DOHH2 (cell line): Measurements from ENCODE around the gene ATXN7L1.

Experiments used
- H3F3A ChIP-seq: fragments of 200-600 bp; sonication (generic), shearing (Covaris generic); 2 replicates; pipeline ENCODE4 v1.6.0; 2016; ENCODE audit warnings: antibody characterized with exemption, mild to moderate bottlenecking; ENCODE audit not compliant: control insufficient read depth, insufficient read depth
- H3K27ac ChIP-seq: fragments of 200-600 bp; sonication (generic); 2 replicates; pipeline ENCODE4 v1.5.1; 2014; ENCODE audit warnings: low read depth, mild to moderate bottlenecking, low read length, moderate library complexity
- H3K27me3 ChIP-seq: fragments of 200-600 bp; sonication (generic); 2 replicates; pipeline ENCODE4 v1.6.1; 2014; ENCODE audit warnings: mild to moderate bottlenecking, low read length, mixed read lengths; ENCODE audit not compliant: control insufficient read depth
- H3K36me3 ChIP-seq: fragments of 200-600 bp; sonication (generic); 2 replicates; pipeline ENCODE4 v1.6.1; 2014; ENCODE audit warnings: mild to moderate bottlenecking, low read length, moderate library complexity, mixed read lengths; ENCODE audit not compliant: control insufficient read depth
- H3K4me1 ChIP-seq: fragments of 200-600 bp; sonication (generic); 2 replicates; pipeline ENCODE4 v1.6.1; 2014; ENCODE audit warnings: mild to moderate bottlenecking, low read length, mixed read lengths; ENCODE audit not compliant: control insufficient read depth
- H3K4me2 ChIP-seq: fragments of 200-600 bp; sonication (generic); 2 replicates; pipeline ENCODE4 v1.6.0; 2014; ENCODE audit warnings: mild to moderate bottlenecking, low read length, moderate library complexity
- H3K4me3 ChIP-seq: fragments of 200-600 bp; sonication (generic); 2 replicates; pipeline ENCODE4 v1.5.1; 2014; ENCODE audit warnings: mild to moderate bottlenecking, low read length, mixed read lengths
- H3K79me2 ChIP-seq: fragments of 200-600 bp; sonication (generic); 2 replicates; pipeline ENCODE4 v1.6.1; 2014; ENCODE audit warnings: mild to moderate bottlenecking, low read length, mixed read lengths; ENCODE audit not compliant: control insufficient read depth
- H3K9me2 ChIP-seq: fragments of 200-600 bp; sonication (generic); replicated peaks from 2 replicates; pipeline ENCODE4 v1.6.1; 2014; ENCODE audit warnings: mild to moderate bottlenecking, low read length, mixed read lengths; ENCODE audit not compliant: control insufficient read depth
- H3K9me3 ChIP-seq: fragments of 200-600 bp; sonication (generic); 2 replicates; pipeline ENCODE4 v1.6.1; 2014; ENCODE audit warnings: antibody characterized with exemption, low read length, mixed read lengths; ENCODE audit not compliant: control insufficient read depth, insufficient read depth
- H4K20me1 ChIP-seq: fragments of 200-600 bp; sonication (generic); 2 replicates; pipeline ENCODE4 v1.6.0; 2014; ENCODE audit warnings: low read depth, mild to moderate bottlenecking, antibody characterized with exemption, low read length, moderate library complexity; ENCODE audit not compliant: control insufficient read depth, insufficient read depth
- EZH2phosphoT487 ChIP-seq: fragments of 200-600 bp; sonication (generic); IDR thresholded peaks from 2 replicates; pipeline ENCODE4 v1.6.1; 2017; ENCODE audit warnings: borderline replicate concordance, mild to moderate bottlenecking, antibody characterized with exemption, low read length, moderate library complexity, mixed read lengths
- TF ChIP-seq, protein P1 (sequence below): fragments of 200-600 bp; sonication (generic); IDR thresholded peaks from one replicate; pipeline ENCODE4 v1.5.1; 2014; ENCODE audit warnings: antibody characterized with exemption, mild to moderate bottlenecking, low read depth, low read length; ENCODE audit not compliant: poor library complexity, severe bottlenecking

The ATXN7L1 gene

DNA sequence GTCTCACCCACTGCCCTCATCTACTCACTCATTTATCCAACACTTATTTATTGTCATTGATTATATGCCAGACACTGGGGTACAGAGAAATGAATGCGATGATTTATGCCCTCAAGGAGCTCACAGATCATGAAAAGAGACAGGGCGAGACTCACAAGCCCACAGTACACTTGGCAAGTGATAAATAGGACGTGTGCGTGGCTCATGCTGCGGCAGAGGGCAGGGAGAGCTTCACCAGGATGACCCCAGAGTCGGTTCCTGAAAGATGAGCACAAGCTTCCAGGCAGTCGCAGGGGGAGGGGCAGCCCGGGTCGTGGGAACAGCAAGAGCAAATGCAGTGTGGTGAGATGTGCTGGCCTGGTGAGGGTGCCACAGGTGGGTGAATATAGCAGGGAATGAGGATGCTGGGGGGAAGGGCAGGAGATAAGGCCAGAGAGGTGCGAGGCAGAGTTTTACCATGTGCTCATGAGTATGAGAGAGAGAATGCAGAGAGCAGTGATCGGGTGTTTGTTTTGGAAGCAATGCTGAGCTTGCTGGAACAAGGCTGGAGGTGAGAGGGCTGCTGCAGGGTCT lies 70.9 kb downstream of the ATXN7L1 start:
- Histone ChIP-seq H3K4me1 (peaks cover 10% of the 10 kb centered on the region), H3K79me2 (no peaks in the 10 kb centered on the region), H3K4me3 (no peak overlapping the region), H3K9me2 (no peaks in the 10 kb centered on the region), H3K36me3 (no peaks in the 10 kb centered on the region), H3K4me2 (no peak overlapping the region), H3F3A (no peaks in the 10 kb centered on the region), H3K9me3 (no peaks in the 10 kb centered on the region), H3K27me3 (peaks cover 27% of the 10 kb centered on the region), H3K27ac (no peak overlapping the region), H4K20me1 (no peaks in the 10 kb centered on the region)
- TF ChIP-seq EZH2phosphoT487: no peak
- TF ChIP-seq, protein P1, sequence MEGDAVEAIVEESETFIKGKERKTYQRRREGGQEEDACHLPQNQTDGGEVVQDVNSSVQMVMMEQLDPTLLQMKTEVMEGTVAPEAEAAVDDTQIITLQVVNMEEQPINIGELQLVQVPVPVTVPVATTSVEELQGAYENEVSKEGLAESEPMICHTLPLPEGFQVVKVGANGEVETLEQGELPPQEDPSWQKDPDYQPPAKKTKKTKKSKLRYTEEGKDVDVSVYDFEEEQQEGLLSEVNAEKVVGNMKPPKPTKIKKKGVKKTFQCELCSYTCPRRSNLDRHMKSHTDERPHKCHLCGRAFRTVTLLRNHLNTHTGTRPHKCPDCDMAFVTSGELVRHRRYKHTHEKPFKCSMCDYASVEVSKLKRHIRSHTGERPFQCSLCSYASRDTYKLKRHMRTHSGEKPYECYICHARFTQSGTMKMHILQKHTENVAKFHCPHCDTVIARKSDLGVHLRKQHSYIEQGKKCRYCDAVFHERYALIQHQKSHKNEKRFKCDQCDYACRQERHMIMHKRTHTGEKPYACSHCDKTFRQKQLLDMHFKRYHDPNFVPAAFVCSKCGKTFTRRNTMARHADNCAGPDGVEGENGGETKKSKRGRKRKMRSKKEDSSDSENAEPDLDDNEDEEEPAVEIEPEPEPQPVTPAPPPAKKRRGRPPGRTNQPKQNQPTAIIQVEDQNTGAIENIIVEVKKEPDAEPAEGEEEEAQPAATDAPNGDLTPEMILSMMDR: no peak

DNA sequence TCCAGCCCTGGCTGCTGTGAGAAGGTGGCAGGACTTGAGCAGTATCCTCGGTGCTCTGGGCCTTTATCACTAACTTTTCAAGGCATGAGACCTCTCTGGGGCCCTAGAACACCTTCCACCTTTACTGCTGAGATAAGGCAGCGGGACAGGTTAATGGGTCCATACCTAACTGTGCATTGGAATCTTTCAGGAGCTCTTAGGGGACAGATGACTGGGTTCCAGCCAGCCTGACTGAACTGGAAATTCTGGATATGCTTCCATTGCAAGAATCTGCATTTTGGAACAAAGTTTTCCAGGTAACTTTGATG lies 73.0 kb downstream of the ATXN7L1 start:
- no peaks in the 10 kb centered on the region for H4K20me1 ChIP-seq
- no peak overlapping the region for H3K27ac ChIP-seq
- TF ChIP-seq, protein P1: no peak
- no peak for TF ChIP-seq EZH2phosphoT487
- H3K4me3 ChIP-seq: no peak overlapping the region
- peaks cover 39% of the 10 kb centered on the region for H3K27me3 ChIP-seq
- no peaks in the 10 kb centered on the region for H3F3A ChIP-seq
- no peaks in the 10 kb centered on the region for H3K9me3 ChIP-seq
- no peaks in the 10 kb centered on the region for H3K36me3 ChIP-seq
- H3K4me2 ChIP-seq: no peak overlapping the region
- no peaks in the 10 kb centered on the region for H3K79me2 ChIP-seq
- no peaks in the 10 kb centered on the region for H3K9me2 ChIP-seq
- no peaks in the 10 kb centered on the region for H3K4me1 ChIP-seq

DNA sequence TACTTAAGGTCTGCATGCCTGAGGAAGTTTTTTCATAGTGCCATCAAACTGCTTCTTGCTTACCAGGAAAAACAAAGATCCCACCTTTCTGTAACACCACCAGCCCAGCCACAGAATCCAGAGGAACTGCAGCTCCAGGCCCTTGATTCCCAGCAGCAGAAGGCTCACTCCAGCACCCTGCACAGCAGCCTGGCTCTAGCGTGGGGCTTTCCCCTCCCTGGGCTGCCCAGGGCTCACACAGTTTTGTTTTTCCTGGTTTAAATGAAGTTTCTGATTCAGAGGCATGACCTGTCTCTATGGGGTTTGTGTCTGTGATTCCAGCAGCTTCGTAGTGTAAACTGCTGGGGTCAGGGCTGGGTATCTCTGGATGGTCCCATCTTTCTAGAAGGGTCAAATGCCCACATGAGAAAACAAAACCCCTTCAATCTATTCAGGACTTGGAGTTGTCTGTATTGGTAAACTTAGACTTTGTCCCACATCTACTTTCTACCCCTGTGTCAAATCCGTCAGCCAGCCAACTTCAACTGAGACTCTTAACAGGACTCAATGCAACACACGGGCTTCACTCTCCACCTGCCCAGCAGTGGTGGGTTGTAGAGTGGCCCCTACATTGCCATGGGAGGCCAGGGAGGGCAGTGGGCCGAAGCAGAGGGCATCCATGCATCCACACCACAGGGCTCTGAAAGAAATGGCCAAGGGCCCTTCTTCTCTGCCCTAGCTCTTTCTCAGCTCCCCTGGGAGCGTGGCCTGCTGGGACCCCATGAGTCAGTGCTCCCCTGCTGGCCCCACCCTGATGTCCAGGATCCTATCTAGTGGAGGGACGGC lies 73.6 kb downstream of the ATXN7L1 start:
- no peaks in the 10 kb centered on the region for H3K9me3 ChIP-seq
- H3K27me3 ChIP-seq: peaks cover 39% of the 10 kb centered on the region
- TF ChIP-seq, protein P1: no peak
- no peak for TF ChIP-seq EZH2phosphoT487
- no peak overlapping the region for H3K4me2 ChIP-seq
- H3K4me1 ChIP-seq: no peaks in the 10 kb centered on the region
- no peaks in the 10 kb centered on the region for H3K79me2 ChIP-seq
- no peaks in the 10 kb centered on the region for H4K20me1 ChIP-seq
- no peaks in the 10 kb centered on the region for H3K9me2 ChIP-seq
- H3K36me3 ChIP-seq: no peaks in the 10 kb centered on the region
- H3K4me3 ChIP-seq: no peak overlapping the region
- H3K27ac ChIP-seq: no peak overlapping the region
- no peaks in the 10 kb centered on the region for H3F3A ChIP-seq
